Activated CD8-positive, alpha-beta memory T cell treated with anti-CD3 and anti-CD28 coated beads for 1 hour (primary cell): Measurements from ENCODE around the gene BCAR3.
"Not testable (repeated sequence)": the region's sequence is repeated elsewhere in the genome, so short reads cannot be mapped to it uniquely, and the experiment has no call there.

ENCODE experiments used
- DNase-seq, 2 donors: peaks; one replicate each; pipeline ENCODE4 v3.0.0-alpha.2; 2020; ENCODE audit warnings: low read depth in 1 of 2; ENCODE audit errors: extremely low read depth in 1 of 2

The BCAR3 gene

DNA sequence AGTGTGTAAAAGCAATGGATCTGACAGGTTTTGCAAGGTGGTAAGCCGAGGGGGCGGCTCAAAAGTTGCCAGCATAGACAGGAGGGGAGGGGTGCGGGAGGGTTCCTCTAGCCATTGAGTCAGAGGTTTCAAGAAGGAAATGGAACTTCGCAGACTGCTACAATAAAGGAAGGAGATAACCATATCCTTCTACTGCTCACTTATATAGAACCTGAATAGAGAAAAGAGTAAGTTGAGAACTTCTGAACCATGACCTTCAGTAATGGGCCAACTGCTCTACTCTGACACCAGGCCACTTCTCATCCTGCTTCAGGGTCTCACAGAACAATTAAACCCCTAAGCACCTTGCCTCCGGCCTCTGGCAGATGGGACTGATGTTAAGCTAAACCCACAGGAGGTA lies 26.3 kb upstream of the BCAR3 start:
- no peak for DNase-seq

DNA sequence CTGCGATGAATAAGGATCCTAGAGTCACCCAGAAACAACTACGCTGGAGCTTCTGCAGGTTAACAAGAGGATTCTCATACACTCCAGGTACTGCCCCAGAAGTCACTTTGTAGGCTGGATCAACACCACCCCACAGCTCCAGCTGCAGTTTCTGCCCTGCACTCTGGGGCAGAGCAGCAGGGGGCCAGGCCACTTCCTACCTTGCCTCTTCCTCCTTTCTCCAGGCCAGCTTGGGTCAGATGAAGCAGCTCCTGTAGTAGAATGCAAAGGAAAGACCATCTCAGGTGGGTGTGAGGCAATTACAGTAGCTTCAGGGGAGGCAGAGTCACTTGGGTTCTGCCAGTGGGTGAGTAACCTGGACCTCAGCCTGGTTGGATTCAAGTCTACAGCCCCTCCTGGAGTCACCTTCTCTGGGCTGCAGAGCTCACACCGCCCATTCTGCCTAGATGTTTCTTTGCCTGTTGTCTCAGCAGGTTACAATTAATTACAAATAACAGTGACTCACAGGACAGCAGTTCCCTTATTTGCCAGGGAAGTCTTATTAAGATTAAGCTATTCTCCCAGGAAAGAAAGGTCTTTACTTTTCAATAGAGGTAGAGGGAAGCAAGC lies 24.4 kb upstream of the BCAR3 start:
- no peak for DNase-seq

DNA sequence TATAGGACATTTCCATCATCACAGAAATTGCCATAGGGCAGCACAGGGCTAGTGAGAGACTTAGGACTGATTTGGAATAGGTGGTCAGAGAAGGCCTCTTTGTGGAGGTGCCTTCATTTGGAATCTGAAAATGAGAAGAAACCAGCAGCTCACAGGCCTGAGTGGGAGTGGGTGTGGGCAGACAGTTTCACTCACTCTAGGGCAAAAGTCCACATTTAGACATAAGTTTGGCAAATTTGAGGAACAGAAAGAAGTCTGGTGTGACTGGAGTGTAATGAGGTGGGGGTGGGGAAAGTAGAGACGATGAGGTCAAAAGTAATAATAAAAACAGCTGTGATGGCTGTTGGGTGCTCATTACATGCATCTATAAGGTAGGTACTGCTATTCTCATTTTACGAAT lies 22.4 kb upstream of the BCAR3 start:
- DNase-seq = no peak

DNA sequence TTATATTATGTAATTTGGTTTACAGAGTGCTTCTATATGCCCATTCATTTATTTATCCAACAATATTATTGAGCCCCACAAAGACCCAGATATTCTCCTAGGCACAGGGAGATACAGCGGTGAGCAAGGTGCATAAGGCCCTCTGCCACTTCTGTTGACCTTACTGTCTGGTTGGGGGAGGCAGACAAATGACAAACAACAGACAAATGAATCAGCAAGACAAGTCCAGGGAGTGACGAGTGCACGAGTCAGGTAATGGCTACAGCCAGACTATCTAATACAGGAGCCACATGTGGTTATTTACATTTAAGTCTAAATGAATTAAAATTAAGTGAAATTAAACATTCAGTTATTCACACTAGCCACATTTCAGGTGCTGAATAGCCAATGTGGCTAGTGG lies 22.0 kb upstream of the BCAR3 start:
- no peak for DNase-seq

DNA sequence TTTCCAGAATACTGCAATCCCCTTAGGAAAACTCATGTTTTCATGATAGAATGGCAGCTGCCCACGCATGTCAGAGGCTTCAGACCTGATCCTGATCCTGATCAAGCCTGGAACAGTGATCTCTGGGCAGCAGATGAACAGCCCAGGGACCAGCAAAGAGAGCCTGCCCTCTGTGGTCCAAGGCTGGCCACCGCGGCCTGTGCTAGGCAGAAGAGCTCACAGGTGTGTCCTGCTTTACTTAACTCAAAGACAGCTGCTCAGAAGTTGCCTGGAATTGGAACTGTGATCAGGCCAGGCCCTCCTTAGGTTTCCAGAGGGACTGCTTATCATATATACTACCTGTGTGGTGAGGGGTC lies 21.2 kb upstream of the BCAR3 start:
- no peak for DNase-seq

DNA sequence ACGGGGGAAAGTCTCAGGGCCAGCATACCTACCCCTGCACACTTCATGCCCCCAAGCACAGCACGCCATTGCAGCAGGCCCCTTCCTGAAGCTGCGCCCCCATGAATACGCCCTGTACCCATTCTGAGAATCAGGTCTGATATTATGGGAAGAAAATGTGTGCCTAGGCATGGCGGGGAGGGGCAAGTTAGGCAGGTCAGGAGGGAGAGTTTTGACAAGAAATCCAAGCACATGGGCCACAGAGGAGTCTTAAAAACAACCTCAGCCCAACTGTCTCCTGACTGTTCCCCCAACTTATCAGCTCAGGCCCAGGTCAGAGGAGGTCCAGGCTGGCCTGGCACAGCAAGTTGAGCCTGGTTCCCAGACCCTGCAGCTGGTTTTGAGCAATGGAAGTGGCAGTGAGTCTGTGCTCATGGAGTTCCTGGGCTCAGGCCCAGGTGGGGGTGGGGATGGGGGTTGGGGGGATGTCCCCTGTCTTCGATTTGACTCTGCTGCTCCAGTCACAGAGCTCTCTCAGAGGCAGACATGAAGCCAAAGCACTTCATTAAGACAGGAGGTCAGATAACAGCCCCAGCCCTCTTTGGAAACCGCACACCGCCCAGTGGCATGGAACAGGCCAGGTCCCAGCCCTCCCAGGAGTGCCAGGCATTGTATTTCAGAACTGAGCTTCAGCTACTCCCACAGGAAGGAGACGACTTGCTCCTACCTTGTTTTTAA lies 20.6 kb upstream of the BCAR3 start:
- no peak for DNase-seq

DNA sequence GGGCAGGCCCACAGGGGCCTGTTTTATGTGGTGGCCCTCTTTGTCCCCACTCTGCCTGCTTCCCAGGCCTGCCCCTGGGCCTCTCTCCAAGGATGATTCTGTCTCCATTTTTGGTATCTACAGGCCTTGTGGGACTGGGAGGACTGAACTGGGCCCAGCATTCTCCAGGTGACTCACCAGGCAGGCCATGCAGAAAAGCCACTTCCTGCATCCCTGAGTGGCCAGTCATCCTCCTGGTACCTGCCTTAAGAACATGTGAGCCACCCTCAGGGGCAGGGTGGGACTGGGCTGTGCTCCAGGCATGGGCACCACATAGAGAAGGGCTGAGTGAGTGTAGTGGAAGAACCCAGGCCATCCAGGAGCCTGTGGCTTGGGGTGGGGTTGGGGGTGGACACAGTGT lies 20.0 kb upstream of the BCAR3 start:
- DNase-seq = no peak

DNA sequence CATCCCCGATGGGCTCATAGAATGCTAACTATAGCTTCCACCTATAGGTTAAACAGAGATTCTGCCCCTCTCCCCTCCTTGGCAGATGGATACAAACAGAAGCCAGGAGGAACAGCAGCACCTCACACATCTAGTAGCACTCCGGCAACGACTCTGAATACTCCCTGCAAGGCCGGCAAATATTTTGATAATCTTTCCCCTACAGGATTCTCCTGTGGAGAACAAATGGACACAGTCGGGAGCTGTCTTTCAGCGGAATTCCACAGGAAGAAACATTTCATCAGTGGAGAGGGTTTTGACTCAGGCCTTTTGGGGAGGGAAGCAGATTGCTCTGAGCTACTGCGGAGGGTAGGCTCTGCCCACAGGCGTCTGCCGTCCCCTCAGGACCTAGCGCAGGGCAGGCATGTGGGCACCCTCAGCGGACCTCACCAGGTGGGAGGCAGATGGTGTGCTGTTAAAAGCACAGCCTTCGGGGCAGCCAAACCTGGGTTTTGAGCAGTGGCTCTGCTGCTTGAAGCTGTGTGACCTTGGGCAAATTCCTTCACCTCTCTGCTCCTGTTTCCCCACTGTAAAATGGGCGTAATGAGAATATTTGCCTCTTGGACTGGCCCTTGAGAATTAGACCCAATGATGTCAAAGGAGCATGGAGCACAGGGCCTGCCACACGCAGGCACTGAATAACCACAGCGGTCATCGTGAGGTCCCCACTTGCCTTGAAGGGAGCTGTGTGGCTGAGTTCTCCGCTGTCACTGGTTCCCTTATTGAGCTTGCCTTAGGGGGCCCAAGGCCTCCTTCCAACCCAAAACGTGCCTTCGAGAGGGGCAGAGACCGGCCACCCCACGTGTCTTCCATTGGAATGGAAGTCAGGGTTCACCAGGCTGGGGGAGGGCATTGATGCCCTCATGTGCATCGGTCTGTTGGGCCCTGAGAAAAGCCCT lies 19.2 kb upstream of the BCAR3 start:
- no peak for DNase-seq

DNA sequence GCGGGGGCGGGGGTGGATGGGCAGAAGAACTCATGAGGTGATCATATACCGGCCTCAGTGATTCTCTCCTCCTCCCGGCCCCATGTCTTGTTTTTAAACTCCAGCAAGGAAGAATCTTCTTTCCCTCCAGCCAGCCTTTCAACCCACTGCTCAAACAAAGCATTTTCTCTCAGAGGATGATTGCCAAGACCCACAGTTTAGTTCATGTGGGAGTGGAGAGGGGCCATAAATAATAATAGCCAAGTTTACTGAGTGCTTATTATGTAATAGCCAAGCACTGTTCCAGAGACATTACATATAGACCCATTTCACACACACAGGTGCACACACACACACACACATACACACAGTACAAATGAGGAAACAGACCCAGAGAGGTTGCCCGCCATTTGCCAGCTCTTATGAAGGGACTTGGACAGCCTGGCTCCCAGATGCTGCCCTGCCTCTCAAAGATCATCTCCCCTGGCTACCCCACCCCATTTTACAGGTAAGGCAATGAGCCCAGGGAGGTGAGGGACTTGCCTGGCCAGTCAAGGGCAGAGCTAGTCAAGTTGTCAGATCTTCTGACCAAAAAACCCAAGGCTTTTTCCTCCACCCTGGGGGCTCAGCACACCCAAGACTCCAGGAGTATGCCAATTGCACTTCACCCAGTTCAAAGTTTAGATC lies 18.0 kb upstream of the BCAR3 start:
- no peak for DNase-seq

DNA sequence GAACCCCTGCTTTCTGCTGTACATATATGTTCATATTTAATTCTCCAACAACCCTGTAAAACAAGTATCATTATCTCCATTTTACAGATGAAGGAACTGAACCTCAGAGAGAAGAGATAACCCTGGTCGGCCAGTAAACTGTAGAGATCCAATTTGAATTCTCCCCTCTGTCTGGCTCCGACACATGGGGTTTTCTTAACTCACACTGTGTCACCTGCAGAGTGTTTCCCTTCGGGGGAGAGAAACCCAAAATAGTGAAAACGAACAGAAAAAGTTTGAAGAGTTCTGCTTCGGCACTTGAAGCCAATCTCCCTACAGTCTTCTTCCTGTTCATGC lies 17.4 kb upstream of the BCAR3 start:
- no peak for DNase-seq

DNA sequence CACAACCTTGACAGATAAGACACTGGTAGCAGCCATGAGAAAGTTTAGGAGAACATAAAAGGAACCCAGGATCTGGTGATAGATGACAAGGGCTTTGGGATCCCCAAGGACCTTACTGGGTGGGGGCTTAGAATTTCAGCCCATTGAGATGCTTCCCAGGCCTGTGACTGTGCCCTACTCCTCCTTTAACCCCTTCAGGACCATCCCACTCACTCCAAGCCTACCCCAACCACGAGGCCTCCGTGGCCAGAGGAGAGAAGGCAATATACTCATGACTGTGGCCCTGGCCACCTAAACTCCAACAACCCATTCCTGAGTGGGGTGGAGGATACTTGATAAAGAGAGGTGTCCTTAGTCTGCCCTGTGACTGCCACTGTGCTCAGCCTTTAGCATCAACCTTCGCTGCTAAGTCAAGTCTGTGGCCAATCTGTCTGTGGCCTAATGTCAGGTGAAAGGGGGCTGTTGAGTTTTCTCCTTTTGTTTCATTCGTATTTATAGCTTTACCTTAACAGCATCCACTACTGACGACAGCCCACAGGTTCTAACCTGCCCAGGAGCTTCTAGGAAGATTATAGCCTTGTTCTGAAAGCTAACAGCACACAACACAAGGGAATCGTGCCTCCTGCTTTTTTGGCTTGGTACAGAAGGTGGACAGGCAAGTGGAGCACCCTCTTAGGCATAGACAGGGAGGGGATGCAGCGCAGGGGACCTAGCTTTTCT lies 16.9 kb upstream of the BCAR3 start:
- no peak for DNase-seq

DNA sequence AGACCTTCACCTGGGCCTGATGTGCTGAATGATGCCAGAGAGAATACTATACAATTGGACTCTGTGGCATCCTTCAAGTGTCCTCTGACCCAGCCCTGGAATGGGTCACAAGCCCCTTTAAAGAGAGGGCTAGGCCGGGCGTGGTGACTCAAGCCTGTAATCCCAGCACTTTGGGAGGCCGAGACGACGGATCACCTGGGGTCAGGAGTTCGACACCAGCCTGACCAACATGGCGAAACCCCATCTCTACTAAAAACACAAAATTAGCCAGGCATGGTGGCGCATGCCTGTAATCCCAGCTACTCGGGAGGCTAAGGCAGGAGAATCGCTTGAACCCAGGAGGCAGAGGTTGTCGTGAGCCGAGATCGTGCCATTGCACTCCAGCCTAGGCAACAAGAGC lies 15.9 kb upstream of the BCAR3 start:
- not testable (repeated sequence) for DNase-seq

DNA sequence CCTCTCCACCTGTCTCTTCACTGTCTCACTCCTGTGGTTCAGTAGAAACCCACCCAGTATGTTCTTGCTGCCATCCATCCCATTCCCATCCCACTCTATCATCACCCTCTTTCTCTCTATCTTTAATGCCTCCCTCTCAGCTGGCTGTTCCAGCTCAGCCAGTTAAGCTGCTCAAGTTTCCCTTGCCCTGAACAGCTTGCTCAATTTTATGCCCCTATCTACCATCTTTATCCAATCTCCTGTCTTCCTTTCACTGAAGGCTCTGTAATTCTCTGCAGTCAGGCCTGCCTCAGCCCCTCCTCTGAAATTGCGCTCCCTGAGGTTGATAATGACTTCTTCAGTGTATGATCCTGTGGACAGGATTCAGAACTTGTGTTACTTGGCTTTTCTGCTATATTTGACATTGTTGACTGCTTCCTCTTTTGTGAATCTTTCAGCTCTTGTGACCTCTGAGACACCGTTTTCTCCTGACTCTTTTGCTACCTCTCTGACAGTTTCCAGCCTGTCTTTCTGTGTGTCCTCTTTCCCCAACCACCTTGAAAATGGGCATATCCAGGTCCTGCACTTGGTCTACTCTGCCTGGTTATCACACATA lies 13.9 kb upstream of the BCAR3 start:
- DNase-seq = no peak

DNA sequence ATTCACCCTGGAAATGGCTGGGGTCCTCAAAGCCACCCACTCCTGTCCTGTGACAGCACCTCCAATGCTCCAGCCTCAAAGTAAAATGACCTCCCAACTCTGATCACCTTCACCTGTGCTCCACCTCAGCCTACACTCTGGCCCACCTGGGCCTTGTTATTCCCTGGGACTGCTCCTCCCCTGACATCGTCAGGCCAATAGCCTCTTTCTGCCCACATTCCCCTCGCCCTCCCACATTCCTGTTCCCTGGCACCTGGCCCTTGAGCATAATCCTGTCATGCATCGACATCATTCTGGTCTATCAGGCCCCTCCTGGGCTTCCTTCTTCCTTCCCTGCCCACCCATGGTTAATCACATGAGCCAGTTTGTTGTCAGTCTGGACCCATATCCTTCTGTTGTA lies 13.2 kb upstream of the BCAR3 start:
- no peak for DNase-seq

DNA sequence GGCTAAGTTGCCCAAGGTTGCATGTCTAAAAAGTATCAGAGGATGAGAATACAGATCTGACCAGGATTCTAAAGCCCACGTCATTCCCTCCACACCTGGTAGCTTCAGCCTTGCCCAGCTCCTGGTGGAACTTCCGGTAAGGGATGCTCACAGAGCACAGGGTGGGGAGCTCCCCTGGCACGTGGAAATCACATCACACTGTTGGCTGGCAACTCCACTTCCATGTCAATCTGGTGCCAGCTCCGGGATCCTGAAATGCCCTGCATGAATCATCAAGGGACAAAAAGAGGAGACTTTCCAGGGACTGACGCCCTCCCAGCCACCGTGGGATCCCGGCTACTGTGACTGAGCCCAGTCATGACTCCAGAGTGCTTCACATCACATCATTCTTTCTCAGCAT lies 12.4 kb upstream of the BCAR3 start:
- DNase-seq = no peak

DNA sequence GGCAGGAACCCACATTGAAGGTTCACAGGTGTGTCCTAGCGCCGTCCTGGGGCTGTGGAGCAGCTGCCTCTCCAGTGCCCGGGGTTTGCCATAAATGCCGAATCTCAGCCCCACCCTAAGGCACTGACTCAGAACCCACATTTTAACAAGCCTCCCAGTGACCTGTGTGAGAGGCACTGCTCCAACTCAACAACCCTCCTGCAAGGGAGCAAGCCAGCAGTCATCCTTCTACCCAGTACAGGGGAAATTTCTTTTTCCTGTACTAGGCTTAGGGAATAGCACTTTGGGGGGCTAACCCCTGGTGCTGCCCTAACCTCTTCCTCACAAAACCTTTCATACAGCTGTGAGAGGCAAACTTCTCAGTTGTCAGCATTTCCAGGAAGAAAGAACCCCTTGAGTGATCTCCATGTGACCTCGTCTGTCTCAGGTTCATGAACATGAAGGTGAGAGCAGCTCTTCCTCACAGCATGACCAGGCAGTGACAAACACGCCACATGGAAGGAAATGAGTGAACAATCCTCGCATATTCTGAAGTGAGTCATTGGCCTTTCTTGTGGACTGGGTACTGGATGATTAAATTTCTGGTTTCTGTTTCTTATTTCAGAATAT lies 11.4 kb upstream of the BCAR3 start:
- no peak for DNase-seq

DNA sequence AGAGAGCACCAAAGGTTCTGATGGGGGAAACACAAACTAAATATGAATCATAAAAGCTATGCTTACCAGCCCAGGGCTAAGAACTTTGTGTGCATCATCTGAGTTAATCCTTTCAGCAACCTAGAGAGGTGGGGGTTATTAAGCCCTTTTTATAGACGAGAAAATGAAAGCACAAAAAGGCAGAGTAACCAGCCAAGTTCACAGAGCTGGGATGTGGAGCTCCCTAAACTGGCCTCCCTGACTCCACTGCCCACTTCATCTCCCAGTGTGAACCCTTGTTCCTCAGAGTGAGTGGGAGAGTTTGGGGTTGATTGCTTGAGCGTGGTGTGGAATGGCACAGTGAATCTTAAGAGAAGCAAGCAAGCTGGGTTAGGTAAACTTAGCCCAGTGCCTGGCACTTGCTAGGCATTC lies 10.8 kb upstream of the BCAR3 start:
- DNase-seq = no peak

DNA sequence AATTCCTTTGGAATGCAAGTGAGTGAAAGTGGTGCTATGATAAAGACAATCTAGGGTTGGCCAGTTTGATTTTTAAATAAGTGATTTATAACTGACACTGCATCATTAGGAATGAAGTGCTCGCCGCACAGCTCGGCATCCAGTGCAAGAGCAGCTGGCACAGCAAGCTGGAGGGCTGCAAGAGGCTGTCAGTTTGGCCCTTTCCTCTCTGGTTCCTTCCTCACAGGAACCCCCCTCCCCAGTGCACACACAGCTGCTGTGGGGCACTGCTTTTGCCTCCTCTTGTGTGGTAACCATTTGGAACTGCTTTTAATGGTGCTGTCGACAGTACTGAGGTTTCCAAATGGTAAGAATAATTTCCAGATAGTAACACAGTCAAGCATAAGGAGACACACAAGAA lies 10.4 kb upstream of the BCAR3 start:
- DNase-seq = no peak

DNA sequence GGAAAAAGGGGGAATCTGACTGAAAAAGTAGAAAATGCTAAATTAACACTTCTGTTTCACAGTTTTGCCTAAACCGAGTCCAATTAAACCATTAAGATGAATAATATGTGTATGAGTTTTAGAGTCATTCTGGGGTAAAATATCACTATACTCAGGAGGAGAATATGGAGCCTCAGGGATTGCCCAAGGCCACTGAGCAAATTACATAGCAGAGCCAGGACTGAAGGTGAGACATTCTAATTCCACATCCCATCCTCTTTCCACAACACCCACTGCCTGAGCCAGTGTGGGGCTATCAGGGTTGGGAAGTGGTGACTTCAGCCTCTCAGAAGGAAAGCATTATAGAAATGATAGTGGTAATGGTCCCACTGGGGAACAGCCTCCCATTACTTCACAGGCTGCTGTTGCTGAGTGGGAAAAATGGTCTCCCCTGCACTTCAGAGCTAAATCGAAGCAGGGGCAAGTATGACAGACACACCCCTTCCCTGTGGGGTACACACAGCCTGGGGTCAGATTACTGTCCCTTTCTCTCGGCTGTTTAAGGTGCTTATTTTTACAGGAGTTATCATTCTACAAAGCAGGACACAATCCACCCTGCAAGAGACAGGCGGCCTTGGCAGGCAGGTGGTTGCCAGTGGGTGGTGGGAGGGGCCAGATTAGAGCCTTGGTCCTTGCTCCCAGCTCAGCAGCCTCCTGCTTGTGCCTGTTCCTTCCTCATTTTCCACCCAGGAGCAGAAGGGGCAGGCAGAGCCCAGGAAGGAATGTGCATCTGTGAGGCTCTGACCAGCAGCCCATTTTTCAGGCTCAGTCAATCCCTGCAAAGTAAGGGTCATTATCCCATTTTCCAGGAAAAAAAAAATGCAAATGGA lies 9.5 kb upstream of the BCAR3 start:
- no peak for DNase-seq
